ENCODE results near the gene TLR1.

TLR1 gene

GRCh38 chr4:38751341-38752010 lies 53.1 kb downstream of the TLR1 start:
- DNase-seq (no peak), ATAC-seq (no peak)
- peaks cover 7% of the 10 kb centered on the region for H3K4me1 Mint-ChIP-seq
- no peak overlapping the region for H3K27ac Mint-ChIP-seq
- no peak overlapping the region for H3K4me3 Mint-ChIP-seq
- no peaks in the 10 kb centered on the region for H3K27me3 Mint-ChIP-seq
- H3K36me3 Mint-ChIP-seq (ENCODE audit: low read depth), result peaks cover 5% of the 10 kb centered on the region
- peaks cover 7% of the 10 kb centered on the region for H3K9me3 Mint-ChIP-seq

- Mint-ChIP-seq H3K4me3 (no peak overlapping the region), H3K4me1 (peaks cover 7% of the 10 kb centered on the region), H3K36me3 (ENCODE audit: low read depth) (peaks cover 5% of the 10 kb centered on the region), H3K27me3 (no peaks in the 10 kb centered on the region), H3K9me3 (peaks cover 8% of the 10 kb centered on the region), H3K27ac (no peak overlapping the region)
- ATAC-seq (no peak), DNase-seq (no peak)
These were observed 55.3 kb downstream of the TLR1 start for GRCh38 chr4:38749336-38749735.

GRCh38 chr4:38747629-38748028 lies 57.0 kb downstream of the TLR1 start:
- H3K4me1 Mint-ChIP-seq, result peaks cover 10% of the 10 kb centered on the region

More at GRCh38 chr4:38747629-38748028, 57.0 kb downstream of the TLR1 start:
- Mint-ChIP-seq H3K4me3 (no peak overlapping the region), H3K27me3 (no peaks in the 10 kb centered on the region), H3K27ac (no peak overlapping the region), H3K9me3 (peaks cover 8% of the 10 kb centered on the region), H3K36me3 (ENCODE audit: low read depth) (peaks cover 5% of the 10 kb centered on the region)
- ATAC-seq (no peak), DNase-seq (no peak)

All from activated naive CD8-positive, alpha-beta T cell treated with anti-CD3 and anti-CD28 coated beads, Interleukin-2, amount 50 U/mL, for 24 hours (primary cell).